GM23338 (cell line): ENCODE results near the gene AKR1D1. TPM values are rescaled to one million over a fixed set of nuclear protein-coding genes. Genes with fewer than 3 reads are reported as not detected.

ENCODE experiments used
- ATAC-seq: fragments of 200-7000 bp; cut with Tn5 transposase; 3 replicates; pipeline ENCODE4 v1.9.1; 2020
- DNase-seq: peaks from one replicate; pipeline ENCODE4 v3.0.0-alpha.2; 2015; ENCODE audit warnings: low spot score
- H2AFZ ChIP-seq: fragments of 200-600 bp; sonication (generic); 2 replicates; pipeline ENCODE4 v1.8.0; 2016; ENCODE audit warnings: antibody characterized with exemption, mild to moderate bottlenecking, moderate library complexity
- H3F3A ChIP-seq: fragments of 200-600 bp; sonication (generic); replicated peaks from 2 replicates; pipeline ENCODE4 v1.8.0; 2017; ENCODE audit warnings: antibody characterized with exemption, mixed run types, low read depth
- H3K27ac ChIP-seq: fragments of 200-600 bp; sonication (generic); 2 replicates; pipeline ENCODE4 v1.6.1; 2016; ENCODE audit warnings: low read depth
- H3K27me3 ChIP-seq: fragments of 200-600 bp; sonication (generic); 2 replicates; pipeline ENCODE4 v1.8.0; 2016; ENCODE audit warnings: mild to moderate bottlenecking, mixed run types, moderate library complexity; ENCODE audit not compliant: insufficient read depth
- H3K36me3 ChIP-seq: fragments of 200-600 bp; sonication (generic); 2 replicates; pipeline ENCODE4 v1.8.0; 2016; ENCODE audit warnings: mild to moderate bottlenecking; ENCODE audit not compliant: insufficient read depth
- H3K4me1 ChIP-seq: fragments of 200-600 bp; sonication (generic); 2 replicates; pipeline ENCODE4 v1.8.0; 2016; ENCODE audit warnings: mild to moderate bottlenecking, moderate library complexity; ENCODE audit not compliant: insufficient read depth
- H3K4me2 ChIP-seq: fragments of 200-600 bp; sonication (generic); 2 replicates; pipeline ENCODE4 v1.7.1; 2017; ENCODE audit warnings: mixed run types
- H3K4me3 ChIP-seq: fragments of 200-600 bp; sonication (generic); 2 replicates; pipeline ENCODE4 v1.6.1; 2016; ENCODE audit warnings: mixed run types
- H3K79me2 ChIP-seq: fragments of 200-600 bp; sonication (generic); replicated peaks from 2 replicates; pipeline ENCODE4 v1.8.0; 2017; ENCODE audit warnings: mild to moderate bottlenecking; ENCODE audit not compliant: insufficient read depth
- H3K9me2 ChIP-seq: fragments of 200-600 bp; sonication (generic); 2 replicates; pipeline ENCODE4 v1.8.0; 2017; ENCODE audit not compliant: insufficient read depth
- H4K20me1 ChIP-seq: fragments of 200-600 bp; sonication (generic); replicated peaks from 2 replicates; pipeline ENCODE4 v1.8.0; 2017; ENCODE audit warnings: mild to moderate bottlenecking; ENCODE audit not compliant: insufficient read depth
- H3K27ac Mint-ChIP-seq: 2 replicates; pipeline ENCODE4 v1.8.0; 2020; ENCODE audit warnings: inconsistent platforms, mild to moderate bottlenecking, moderate library complexity, mixed read lengths
- H3K27me3 Mint-ChIP-seq: 3 replicates; pipeline ENCODE4 v1.8.0; 2022; ENCODE audit warnings: low read depth, mild to moderate bottlenecking, moderate library complexity, mixed read lengths, inconsistent platforms; ENCODE audit not compliant: insufficient read depth, poor library complexity
- H3K36me3 Mint-ChIP-seq: 3 replicates; pipeline ENCODE4 v1.8.0; 2021; ENCODE audit warnings: low read depth, mild to moderate bottlenecking, inconsistent platforms, moderate library complexity, mixed read lengths
- H3K4me1 Mint-ChIP-seq: 3 replicates; pipeline ENCODE4 v1.8.0; 2020; ENCODE audit warnings: mild to moderate bottlenecking, inconsistent platforms, mixed read lengths
- H3K4me3 Mint-ChIP-seq: 3 replicates; pipeline ENCODE4 v1.8.0; 2021; ENCODE audit warnings: moderate library complexity, mild to moderate bottlenecking, inconsistent platforms, mixed read lengths
- H3K9me3 Mint-ChIP-seq: 3 replicates; pipeline ENCODE4 v1.8.0; 2020; ENCODE audit warnings: moderate library complexity, mild to moderate bottlenecking, inconsistent platforms, mixed read lengths
- CREB1 ChIP-seq: fragments of 250-450 bp; sonication (Bioruptor Pico); IDR thresholded peaks from 2 replicates; pipeline ENCODE4 v1.5.0; 2020; ENCODE audit warnings: low read depth, mild to moderate bottlenecking, moderate library complexity
- EZH2 ChIP-seq: fragments of 200-600 bp; sonication (generic); IDR thresholded peaks from one replicate; pipeline ENCODE4 v1.8.0; 2017; ENCODE audit warnings: antibody characterized with exemption, mild to moderate bottlenecking, low read depth; ENCODE audit not compliant: unreplicated experiment
- EZH2phosphoT487 ChIP-seq: fragments of 200-600 bp; sonication (generic); IDR thresholded peaks from one replicate; pipeline ENCODE4 v1.8.1; 2018; ENCODE audit warnings: antibody characterized with exemption; ENCODE audit not compliant: unreplicated experiment
- JUNB ChIP-seq: IDR thresholded peaks from one replicate; pipeline ENCODE4 v1.6.1; 2016; ENCODE audit warnings: antibody characterized with exemption; ENCODE audit not compliant: unreplicated experiment
- NANOG ChIP-seq: IDR thresholded peaks from 2 replicates; pipeline ENCODE4 v1.6.1; 2016; ENCODE audit warnings: antibody characterized with exemption, borderline replicate concordance
- POLR2AphosphoS5 ChIP-seq: IDR thresholded peaks from 2 replicates; pipeline ENCODE4 v1.6.1; 2016; ENCODE audit warnings: antibody characterized with exemption, low read depth
- STAT1 ChIP-seq: IDR thresholded peaks from one replicate; pipeline ENCODE4 v1.6.1; 2016; ENCODE audit warnings: antibody characterized with exemption; ENCODE audit not compliant: unreplicated experiment
- ZNF114 ChIP-seq: fragments of 250-450 bp; sonication (Bioruptor Pico); IDR thresholded peaks from 2 replicates; pipeline ENCODE4 v1.5.0; 2020; ENCODE audit warnings: mild to moderate bottlenecking, moderate library complexity
- ZNF331 ChIP-seq: fragments of 250-450 bp; sonication (Bioruptor Pico); IDR thresholded peaks from 2 replicates; pipeline ENCODE4 v1.5.0; 2020; ENCODE audit warnings: low read depth, mild to moderate bottlenecking, moderate library complexity
- polyA plus RNA-seq: library from polyadenylated mRNA; unstranded; fragments of >200 nt; fragmentation: Nextera tagmentation; extraction: Ambion mirVana; gene quantifications from 2 replicates; pipeline ENCODE4 v1.2.1, GENCODE V29; 2016
- total RNA-seq: library from RNA; depleted of rRNA; stranded (reverse); fragments of >200 nt; shearing (Covaris generic); gene quantifications from 2 replicates; pipeline ENCODE4 v1.2.3, GENCODE V29; 2014
- TF ChIP-seq, protein P1 (sequence below), 2 experiments: fragments of 200-600 bp in 1 of 2; sonication (generic) in 1 of 2; conservative IDR thresholded peaks; 2 replicates each; pipeline versions ENCODE4 v1.5.1 to v1.6.1; 2016 to 2017; ENCODE audit warnings: antibody characterized with exemption in 2 of 2, low read depth in 2 of 2, mild to moderate bottlenecking in 2 of 2, moderate library complexity in 1 of 2
- TF ChIP-seq, protein P2 (sequence below): fragments of 250-450 bp; sonication (Bioruptor Pico); IDR thresholded peaks from 2 replicates; pipeline ENCODE4 v1.5.0; 2020; ENCODE audit warnings: mild to moderate bottlenecking, moderate library complexity
- TF ChIP-seq, protein P3 (sequence below): IDR thresholded peaks from 2 replicates; pipeline ENCODE4 v1.6.1; 2016; ENCODE audit warnings: antibody characterized with exemption
- TF ChIP-seq, protein P4 (sequence below): IDR thresholded peaks from one replicate; pipeline ENCODE4 v1.6.1; 2018; ENCODE audit warnings: antibody characterized with exemption; ENCODE audit not compliant: unreplicated experiment

Gene AKR1D1
- total and polyA plus RNA-seq, 2 experiments from 2014 or later, result 0.14 TPM; not detected in 1

DNA sequence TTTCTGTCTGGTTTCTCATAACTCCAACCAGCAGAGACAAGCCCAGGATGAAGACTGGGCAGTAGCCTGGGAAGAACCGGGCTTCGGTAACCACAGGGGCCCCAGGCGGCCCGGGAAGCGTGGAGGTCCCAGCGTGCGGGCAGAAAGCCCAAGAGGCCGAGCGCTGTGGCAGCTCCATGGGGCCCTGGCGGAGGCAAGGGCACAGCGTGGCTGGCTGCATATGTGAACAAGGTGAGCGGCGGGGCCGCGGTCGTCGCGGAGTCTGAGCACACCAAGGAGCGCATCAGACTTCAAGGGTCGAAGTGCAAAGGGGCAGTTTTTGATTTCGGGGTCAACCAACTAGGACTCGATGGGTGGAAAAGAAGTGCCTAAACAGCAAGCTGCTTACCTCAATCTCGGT, 45.9 kb downstream of the AKR1D1 start:
- no peak overlapping the region for H3K27ac ChIP-seq
- no peak overlapping the region for H3K4me3 ChIP-seq
- DNase-seq (no peak), ATAC-seq (no peak)
- H3K4me1 Mint-ChIP-seq, result peaks cover 16% of the 10 kb centered on the region; the same call in 2 of the 3 replicates
- no peak overlapping the region for H3K27ac Mint-ChIP-seq
- H2AFZ ChIP-seq, result no peak overlapping the region
- no peaks in the 10 kb centered on the region for H3F3A ChIP-seq
- no peaks in the 10 kb centered on the region for H3K36me3 ChIP-seq
- peaks cover 6% of the 10 kb centered on the region for H3K27me3 Mint-ChIP-seq
- no peak overlapping the region for H3K4me3 Mint-ChIP-seq
- no peak overlapping the region for H3K4me2 ChIP-seq
- H3K4me1 ChIP-seq, result peaks cover 12% of the 10 kb centered on the region; the same call in 1 of the 2 replicates
- H3K79me2 ChIP-seq, result no peaks in the 10 kb centered on the region
- no peaks in the 10 kb centered on the region for H3K27me3 ChIP-seq
- TF ChIP-seq JUNB (no peak), CREB1 (CRISPR knock-in tag) (no peak), ZNF114 (CRISPR knock-in tag) (no peak), POLR2AphosphoS5 (no peak), NANOG (no peak), EZH2phosphoT487 (no peak), EZH2 (no peak), ZNF331 (CRISPR knock-in tag) (no peak), STAT1 (no peak)
- TF ChIP-seq, protein P1, sequence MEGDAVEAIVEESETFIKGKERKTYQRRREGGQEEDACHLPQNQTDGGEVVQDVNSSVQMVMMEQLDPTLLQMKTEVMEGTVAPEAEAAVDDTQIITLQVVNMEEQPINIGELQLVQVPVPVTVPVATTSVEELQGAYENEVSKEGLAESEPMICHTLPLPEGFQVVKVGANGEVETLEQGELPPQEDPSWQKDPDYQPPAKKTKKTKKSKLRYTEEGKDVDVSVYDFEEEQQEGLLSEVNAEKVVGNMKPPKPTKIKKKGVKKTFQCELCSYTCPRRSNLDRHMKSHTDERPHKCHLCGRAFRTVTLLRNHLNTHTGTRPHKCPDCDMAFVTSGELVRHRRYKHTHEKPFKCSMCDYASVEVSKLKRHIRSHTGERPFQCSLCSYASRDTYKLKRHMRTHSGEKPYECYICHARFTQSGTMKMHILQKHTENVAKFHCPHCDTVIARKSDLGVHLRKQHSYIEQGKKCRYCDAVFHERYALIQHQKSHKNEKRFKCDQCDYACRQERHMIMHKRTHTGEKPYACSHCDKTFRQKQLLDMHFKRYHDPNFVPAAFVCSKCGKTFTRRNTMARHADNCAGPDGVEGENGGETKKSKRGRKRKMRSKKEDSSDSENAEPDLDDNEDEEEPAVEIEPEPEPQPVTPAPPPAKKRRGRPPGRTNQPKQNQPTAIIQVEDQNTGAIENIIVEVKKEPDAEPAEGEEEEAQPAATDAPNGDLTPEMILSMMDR (conservative IDR thresholded peaks at IDR 0.05; ENCODE audit: low read depth in 2 of 2), result no peak
- TF ChIP-seq, protein P2, sequence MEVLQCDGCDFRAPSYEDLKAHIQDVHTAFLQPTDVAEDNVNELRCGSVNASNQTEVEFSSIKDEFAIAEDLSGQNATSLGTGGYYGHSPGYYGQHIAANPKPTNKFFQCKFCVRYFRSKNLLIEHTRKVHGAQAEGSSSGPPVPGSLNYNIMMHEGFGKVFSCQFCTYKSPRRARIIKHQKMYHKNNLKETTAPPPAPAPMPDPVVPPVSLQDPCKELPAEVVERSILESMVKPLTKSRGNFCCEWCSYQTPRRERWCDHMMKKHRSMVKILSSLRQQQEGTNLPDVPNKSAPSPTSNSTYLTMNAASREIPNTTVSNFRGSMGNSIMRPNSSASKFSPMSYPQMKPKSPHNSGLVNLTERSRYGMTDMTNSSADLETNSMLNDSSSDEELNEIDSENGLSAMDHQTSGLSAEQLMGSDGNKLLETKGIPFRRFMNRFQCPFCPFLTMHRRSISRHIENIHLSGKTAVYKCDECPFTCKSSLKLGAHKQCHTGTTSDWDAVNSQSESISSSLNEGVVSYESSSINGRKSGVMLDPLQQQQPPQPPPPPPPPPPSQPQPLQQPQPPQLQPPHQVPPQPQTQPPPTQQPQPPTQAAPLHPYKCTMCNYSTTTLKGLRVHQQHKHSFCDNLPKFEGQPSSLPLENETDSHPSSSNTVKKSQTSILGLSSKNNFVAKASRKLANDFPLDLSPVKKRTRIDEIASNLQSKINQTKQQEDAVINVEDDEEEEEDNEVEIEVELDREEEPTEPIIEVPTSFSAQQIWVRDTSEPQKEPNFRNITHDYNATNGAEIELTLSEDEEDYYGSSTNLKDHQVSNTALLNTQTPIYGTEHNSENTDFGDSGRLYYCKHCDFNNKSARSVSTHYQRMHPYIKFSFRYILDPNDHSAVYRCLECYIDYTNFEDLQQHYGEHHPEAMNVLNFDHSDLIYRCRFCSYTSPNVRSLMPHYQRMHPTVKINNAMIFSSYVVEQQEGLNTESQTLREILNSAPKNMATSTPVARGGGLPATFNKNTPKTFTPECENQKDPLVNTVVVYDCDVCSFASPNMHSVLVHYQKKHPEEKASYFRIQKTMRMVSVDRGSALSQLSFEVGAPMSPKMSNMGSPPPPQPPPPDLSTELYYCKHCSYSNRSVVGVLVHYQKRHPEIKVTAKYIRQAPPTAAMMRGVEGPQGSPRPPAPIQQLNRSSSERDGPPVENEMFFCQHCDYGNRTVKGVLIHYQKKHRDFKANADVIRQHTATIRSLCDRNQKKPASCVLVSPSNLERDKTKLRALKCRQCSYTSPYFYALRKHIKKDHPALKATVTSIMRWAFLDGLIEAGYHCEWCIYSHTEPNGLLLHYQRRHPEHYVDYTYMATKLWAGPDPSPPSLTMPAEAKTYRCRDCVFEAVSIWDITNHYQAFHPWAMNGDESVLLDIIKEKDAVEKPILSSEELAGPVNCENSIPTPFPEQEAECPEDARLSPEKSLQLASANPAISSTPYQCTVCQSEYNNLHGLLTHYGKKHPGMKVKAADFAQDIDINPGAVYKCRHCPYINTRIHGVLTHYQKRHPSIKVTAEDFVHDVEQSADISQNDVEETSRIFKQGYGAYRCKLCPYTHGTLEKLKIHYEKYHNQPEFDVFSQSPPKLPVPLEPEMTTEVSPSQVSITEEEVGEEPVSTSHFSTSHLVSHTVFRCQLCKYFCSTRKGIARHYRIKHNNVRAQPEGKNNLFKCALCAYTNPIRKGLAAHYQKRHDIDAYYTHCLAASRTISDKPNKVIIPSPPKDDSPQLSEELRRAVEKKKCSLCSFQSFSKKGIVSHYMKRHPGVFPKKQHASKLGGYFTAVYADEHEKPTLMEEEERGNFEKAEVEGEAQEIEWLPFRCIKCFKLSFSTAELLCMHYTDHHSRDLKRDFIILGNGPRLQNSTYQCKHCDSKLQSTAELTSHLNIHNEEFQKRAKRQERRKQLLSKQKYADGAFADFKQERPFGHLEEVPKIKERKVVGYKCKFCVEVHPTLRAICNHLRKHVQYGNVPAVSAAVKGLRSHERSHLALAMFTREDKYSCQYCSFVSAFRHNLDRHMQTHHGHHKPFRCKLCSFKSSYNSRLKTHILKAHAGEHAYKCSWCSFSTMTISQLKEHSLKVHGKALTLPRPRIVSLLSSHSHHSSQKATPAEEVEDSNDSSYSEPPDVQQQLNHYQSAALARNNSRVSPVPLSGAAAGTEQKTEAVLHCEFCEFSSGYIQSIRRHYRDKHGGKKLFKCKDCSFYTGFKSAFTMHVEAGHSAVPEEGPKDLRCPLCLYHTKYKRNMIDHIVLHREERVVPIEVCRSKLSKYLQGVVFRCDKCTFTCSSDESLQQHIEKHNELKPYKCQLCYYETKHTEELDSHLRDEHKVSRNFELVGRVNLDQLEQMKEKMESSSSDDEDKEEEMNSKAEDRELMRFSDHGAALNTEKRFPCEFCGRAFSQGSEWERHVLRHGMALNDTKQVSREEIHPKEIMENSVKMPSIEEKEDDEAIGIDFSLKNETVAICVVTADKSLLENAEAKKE (CRISPR knock-in tag), result no peak
- TF ChIP-seq, protein P3, sequence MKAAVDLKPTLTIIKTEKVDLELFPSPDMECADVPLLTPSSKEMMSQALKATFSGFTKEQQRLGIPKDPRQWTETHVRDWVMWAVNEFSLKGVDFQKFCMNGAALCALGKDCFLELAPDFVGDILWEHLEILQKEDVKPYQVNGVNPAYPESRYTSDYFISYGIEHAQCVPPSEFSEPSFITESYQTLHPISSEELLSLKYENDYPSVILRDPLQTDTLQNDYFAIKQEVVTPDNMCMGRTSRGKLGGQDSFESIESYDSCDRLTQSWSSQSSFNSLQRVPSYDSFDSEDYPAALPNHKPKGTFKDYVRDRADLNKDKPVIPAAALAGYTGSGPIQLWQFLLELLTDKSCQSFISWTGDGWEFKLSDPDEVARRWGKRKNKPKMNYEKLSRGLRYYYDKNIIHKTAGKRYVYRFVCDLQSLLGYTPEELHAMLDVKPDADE, result no peak
- TF ChIP-seq, protein P4, sequence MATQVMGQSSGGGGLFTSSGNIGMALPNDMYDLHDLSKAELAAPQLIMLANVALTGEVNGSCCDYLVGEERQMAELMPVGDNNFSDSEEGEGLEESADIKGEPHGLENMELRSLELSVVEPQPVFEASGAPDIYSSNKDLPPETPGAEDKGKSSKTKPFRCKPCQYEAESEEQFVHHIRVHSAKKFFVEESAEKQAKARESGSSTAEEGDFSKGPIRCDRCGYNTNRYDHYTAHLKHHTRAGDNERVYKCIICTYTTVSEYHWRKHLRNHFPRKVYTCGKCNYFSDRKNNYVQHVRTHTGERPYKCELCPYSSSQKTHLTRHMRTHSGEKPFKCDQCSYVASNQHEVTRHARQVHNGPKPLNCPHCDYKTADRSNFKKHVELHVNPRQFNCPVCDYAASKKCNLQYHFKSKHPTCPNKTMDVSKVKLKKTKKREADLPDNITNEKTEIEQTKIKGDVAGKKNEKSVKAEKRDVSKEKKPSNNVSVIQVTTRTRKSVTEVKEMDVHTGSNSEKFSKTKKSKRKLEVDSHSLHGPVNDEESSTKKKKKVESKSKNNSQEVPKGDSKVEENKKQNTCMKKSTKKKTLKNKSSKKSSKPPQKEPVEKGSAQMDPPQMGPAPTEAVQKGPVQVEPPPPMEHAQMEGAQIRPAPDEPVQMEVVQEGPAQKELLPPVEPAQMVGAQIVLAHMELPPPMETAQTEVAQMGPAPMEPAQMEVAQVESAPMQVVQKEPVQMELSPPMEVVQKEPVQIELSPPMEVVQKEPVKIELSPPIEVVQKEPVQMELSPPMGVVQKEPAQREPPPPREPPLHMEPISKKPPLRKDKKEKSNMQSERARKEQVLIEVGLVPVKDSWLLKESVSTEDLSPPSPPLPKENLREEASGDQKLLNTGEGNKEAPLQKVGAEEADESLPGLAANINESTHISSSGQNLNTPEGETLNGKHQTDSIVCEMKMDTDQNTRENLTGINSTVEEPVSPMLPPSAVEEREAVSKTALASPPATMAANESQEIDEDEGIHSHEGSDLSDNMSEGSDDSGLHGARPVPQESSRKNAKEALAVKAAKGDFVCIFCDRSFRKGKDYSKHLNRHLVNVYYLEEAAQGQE, result no peak
- peaks cover 4% of the 10 kb centered on the region; the same call in 1 of the 3 replicates for H3K36me3 Mint-ChIP-seq
- no peaks in the 10 kb centered on the region for H4K20me1 ChIP-seq
- H3K9me2 ChIP-seq, result peaks cover 15% of the 10 kb centered on the region; the same call in 1 of the 2 replicates
- H3K9me3 Mint-ChIP-seq, result peaks cover 4% of the 10 kb centered on the region; the same call in 2 of the 3 replicates
